Ovary (tissue), 3 donors: ENCODE data around the gene ZMYND11.

ENCODE experiments used
- CTCF ChIP-seq, 3 donors: fragments of 450-650 bp in 2 of 3; fragments of 200-600 bp in 1 of 3; IDR thresholded peaks; one replicate each; pipeline versions ENCODE4 v1.5.1 to v1.8.0; 2016 to 2022; ENCODE audit warnings: antibody characterized with exemption in 3 of 3, mild to moderate bottlenecking in 1 of 3
- EP300 ChIP-seq: sonication (generic); formaldehyde crosslinking; IDR thresholded peaks from one replicate; pipeline ENCODE4 v1.6.1; 2017; ENCODE audit warnings: antibody characterized with exemption
- POLR2A ChIP-seq: fragments of 450-650 bp; IDR thresholded peaks from one replicate; pipeline ENCODE4 v1.6.1; 2017; ENCODE audit warnings: antibody characterized with exemption, mild to moderate bottlenecking, moderate library complexity
- donor health status: DM: no; HTN: no; CAD: no.

GRCh38 chr10:91313-91712, 43.9 kb upstream of the ZMYND11 start:
- no peak for TF ChIP-seq CTCF (IDR thresholded peaks at IDR 0.05)
- no peak for TF ChIP-seq EP300
- TF ChIP-seq POLR2A: no peak
